GM19193 (cell line): ENCODE results near the gene MAMDC2.

Experiments
- POLR2A ChIP-seq: IDR thresholded peaks from 4 replicates; pipeline ENCODE4 v1.6.1; 2011; ENCODE audit not compliant: insufficient read depth, insufficient read length; ENCODE audit errors: extremely low read depth

MAMDC2 gene

DNA sequence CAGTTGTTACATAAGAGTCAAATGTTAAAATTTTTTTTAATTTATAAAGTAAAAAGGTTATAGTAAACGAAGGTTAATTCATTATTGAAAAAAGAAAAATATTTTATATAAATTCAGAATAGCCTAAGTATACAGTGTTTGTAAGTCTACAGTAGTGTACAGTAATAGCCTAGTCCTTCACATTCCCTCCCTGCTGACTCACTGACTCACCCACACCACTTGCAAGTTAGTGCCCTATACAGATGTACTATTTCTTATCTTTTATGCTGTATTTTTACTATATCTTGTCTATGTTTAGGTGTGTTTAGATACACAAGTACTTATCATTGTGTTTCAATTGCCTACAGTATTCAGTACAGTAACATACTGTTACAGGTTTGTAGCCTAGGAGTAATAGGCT lies 57.6 kb downstream of the MAMDC2 start:
- TF ChIP-seq POLR2A: no peak

DNA sequence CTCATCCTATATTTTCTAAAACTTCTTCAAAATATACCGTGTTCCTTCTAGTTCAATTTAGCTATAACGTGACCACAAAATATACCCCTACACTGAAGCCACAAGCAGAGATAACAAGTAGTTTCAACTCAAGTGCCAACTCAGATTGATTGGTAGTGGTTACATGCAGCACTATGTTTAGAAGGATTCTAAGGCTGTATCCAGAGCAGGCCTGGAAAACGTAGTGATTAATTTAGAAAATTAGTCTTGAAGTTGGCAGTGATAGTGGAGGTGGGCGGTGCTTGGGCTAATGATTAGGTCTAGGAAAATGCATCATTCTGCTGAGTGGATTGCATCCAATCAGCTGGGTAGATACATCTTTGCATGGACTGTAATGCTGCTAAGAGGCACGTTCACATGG lies 61.5 kb downstream of the MAMDC2 start:
- TF ChIP-seq POLR2A: no peak

DNA sequence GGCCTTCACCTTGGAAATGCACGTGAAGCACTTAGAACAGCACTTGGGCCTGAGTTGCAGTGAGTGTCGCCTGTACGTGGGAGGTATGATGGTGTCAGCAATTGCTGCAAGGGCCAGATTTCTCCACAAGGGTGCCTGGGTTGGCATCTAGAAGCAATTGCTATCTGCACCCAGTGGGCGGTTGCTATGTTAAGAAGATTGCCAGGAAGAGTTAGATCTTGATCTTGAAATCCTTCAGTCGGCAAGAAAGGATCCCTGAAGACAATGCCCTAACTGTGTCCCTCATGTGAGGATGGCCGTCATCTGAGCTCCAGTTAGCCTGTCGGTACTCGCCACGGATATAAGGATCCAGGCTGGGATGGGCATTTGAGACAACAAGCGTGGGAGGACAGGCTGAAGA lies 62.9 kb downstream of the MAMDC2 start:
- TF ChIP-seq POLR2A: no peak

DNA sequence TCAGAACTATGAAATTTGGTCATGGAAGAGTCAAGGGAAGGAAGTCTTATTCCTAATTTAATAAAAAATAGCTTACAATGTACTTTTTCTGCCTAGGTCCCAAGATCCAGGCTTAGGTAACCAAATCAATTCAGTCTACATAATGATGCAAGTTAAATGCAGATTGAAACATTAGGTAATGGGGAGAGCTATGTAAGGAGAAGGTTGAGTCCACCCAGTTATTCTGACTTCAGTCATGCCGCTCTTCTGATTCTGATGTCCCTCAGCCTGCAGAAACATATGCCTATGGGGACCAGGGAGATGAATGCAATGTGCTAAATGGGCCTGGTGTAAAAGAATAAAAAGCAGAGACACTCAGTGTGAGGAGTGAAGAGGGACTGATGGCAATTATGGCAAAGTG lies 63.9 kb downstream of the MAMDC2 start:
- TF ChIP-seq POLR2A: no peak

DNA sequence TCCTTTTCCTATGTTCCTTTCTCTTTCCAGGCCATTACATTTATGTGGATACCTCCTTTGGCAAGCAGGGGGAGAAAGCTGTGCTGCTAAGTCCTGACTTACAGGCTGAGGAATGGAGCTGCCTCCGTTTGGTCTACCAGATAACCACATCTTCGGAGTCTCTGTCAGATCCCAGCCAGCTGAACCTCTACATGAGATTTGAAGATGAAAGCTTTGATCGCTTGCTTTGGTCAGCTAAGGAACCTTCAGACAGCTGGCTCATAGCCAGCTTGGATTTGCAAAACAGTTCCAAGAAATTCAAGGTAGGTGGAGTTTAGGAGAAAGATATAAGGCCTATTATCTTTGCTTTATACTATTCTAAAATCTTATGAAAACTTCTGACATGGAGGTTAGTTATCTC lies 64.5 kb downstream of the MAMDC2 start:
- no peak for TF ChIP-seq POLR2A

DNA sequence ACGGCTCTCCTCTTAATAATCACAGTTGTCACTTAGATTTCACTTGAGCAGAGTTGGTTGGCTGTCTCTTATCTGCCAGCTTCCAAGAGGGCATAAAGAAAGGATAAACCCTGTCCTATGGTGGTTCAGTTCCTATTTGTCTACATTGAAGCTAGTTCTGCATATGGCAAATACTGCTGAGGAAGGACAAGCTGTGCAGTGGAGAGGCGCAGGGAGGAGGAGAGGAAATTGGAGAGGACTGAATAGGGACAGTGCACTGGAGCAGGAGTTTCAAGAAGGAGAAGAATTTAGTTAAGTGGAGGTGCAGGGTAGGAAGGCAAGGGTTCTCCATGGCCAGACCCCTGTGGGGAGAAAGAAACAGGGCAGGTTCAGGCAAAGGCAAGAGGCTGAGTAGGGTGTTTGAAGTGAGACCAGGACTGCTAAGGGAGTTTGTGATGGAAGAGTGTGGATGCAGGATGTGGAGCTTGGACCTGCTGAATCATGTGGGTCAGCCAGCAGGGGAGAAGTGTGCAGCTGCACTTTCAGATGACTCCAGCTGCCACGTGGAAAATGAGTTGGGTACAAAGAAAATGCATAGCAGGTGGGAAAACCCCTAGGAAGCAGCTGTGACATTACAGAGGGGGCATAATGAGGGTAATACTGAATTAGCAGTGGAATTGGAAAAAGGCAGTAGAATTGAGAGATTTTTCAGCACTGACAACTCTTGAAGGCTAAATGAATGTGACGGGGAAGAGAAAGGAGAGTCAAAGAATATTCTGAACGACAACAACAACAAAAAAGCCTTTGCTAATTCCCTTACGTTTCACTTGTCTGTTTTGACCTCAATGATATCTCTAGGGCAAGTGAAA lies 66.8 kb downstream of the MAMDC2 start:
- TF ChIP-seq POLR2A: no peak

DNA sequence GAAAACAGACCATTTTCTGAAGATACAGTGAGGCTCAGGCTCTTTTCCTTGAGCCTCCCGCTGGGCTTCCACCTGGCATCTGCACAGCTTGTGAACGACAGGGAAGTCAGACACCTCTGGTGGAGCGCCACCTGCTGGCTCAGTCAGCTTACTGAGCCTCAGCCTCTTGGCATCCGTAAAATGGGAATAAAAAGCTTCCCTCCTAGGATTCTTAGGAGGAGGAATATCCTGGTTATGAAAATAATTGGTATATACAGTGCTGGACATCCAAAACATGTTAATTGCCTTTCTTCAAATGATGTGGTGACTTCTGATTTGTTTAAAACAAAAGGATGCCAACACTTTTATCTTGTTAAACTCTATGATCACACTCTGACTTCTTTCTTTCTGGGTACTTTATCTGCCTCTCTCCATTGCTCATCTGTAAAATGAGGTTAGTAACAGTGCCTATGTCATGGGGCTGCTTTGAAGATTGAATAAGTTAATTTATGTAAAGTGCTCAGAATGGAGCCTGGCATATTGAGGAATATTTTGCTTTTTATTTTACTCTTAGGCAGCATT lies 67.5 kb downstream of the MAMDC2 start:
- no peak for TF ChIP-seq POLR2A

DNA sequence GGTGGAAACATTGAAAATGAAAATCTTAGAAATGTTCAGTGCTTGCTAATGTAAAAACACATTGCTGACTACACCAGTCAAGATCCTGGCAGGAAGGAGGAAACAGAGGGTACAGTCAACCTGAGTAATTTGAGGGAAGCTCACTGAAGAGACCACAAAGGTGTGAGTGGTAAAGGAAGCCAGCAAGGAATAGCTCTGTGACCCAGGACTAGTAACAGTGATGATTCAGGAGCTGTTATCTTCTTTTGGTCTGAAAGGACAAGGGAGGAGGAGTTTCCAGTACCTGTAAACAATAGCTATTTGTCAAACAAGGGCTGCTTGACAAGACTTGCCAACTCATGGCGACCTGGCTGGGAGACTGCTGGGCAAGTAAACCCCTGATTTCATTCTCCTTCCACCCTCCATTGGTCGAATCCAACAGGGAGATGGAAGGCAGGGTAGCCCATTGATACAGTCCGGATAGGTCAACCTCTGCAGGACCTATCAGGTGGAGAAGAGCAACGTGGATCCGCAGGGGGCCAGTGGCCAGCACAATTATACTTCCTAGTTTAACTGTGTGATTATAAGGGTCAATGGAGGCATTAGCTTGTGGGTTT lies 68.1 kb downstream of the MAMDC2 start:
- TF ChIP-seq POLR2A: no peak

DNA sequence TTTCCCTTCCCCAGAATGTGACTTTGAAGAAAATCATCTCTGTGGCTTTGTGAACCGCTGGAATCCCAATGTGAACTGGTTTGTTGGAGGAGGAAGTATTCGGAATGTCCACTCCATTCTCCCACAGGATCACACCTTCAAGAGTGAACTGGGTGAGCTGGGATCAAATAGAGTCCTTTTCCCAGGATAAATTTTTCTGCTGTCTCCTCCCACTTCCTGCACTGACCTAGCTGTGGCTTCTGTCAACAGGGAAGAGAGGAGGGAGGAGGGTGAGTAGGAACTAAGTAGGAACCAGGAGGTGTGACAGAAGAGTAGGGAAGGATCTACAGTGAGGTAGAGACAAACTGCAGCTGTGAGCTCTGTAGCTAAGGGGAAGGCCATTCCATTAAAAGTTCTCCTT lies 69.3 kb downstream of the MAMDC2 start:
- no peak for TF ChIP-seq POLR2A

DNA sequence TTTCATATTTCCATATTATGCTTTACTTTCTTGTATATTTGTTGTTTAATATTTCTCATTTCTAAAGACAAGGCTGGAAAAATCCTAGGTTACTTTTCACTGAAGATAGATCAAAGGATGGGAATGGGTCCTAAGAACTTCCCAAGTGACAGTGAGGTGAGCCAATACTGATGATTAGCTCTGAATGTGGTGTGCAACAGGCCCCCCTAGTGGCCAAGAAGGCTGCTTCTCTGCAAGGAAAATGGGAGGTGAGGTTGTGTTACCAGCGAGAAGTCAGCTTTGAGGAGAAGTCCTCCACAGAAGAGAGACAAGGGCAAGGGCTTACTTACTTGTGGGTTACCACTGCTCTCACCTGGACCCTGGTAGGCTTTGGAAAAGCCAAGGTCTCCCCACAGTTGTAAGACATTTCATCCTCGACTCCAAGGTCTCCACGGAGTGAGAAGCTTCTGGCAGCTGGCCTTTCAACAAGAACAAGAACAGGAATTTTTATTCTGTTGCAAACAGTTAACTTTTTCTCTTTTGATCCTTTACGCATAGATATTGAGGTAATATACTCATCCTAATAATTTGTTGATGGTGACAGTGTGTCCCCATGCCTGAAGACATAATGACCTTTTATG lies 69.9 kb downstream of the MAMDC2 start:
- TF ChIP-seq POLR2A: no peak

DNA sequence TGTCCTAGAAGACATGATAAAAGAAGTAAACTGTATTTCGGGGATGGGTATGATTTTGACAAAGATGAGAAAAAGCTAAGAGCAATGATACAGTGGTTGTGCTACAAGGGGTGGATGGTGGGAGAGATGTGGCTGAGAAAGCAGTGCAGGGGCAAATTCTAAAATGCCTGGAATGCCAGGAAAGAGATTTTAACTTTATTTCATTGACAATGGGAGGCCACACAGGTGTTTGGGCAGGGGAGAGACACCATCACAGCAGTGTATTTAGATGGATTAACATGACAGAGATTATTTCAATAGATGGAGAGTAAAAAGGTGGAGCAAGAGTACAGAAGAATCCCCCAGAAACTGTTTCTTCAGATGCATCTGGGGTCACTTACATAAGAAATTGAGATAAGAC lies 71.2 kb downstream of the MAMDC2 start:
- TF ChIP-seq POLR2A: no peak

DNA sequence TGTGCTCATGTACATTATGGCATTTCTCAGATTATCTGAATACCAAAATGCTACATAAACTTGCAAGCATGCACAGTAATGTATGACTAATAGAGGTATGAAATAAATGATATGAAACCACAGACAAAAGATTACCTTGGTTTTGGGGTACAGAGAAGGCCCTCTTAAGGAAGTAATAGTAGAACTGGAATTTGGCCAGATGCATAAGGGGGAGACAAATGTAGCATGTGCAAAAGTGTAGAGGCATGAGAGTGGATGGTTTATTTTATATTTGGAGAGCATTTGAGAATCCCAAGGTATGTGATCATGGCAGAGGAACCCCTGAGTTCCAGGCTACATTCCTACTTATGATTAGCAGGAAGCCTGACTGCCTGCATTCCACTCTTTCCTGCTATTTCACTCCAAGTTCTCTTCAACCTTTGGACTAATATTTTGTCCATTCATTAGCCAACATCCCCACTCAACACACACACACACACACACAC lies 74.2 kb downstream of the MAMDC2 start:
- no peak for TF ChIP-seq POLR2A

DNA sequence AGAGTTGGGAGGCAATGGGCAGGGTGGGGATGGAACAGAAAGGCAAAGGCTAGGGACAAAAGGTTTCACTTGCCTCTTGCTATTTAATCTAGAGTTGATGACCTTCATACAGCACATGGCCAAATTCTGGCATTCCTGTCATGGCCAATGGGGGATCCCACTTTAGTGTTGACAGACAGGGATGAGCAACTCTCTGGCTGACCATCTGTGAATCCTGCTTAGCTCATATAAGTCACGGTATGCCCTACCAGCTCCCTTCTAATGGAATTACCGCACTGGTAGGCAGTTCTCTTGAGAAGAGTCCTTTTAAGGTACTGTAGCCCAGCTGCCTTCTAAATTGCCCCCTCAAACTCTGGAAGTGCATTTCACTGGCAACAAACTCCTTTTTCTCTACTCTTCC lies 76.1 kb downstream of the MAMDC2 start:
- TF ChIP-seq POLR2A: no peak

DNA sequence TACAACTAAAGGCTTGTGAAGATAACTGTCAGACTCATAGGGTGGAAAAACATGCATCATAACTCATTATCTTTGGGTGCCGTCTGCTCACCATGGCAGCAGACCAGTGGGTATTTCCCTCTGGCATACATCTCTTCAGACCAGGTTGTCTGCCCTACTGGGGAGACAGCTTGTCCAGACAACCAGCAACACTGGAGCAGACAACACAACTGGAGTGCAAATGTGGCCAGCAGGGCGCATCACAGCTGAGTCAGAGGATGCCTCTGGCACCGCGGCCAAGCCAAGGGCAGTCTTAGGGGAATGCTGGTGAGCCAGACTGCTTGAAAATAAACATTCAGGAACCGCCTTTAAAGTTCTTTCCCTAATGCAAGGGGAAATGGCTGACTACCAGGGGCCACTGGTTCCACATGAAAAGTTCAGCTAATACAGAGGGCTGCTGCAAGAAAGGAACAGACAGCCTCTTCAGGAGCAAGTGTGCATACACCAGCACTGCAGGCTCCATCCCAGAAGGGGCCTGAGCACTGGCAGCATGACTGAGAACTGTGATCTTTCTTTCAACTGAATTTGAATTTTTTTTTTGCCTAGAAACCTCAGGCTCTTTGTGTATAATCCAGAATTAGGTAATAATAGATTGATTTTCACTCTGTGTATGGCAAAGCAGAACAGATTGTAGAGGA lies 77.3 kb downstream of the MAMDC2 start:
- no peak for TF ChIP-seq POLR2A
